H1 (cell line): ENCODE results near the gene SH2B2. TPM values are rescaled to one million over a fixed set of nuclear protein-coding genes. Genes with fewer than 3 reads are reported as not detected.

ENCODE experiments used
- CTCF ChIA-PET: fragments of 300-600 bp; sonication (Branson Sonifier 250); formaldehyde crosslinking; loops from one replicate; lab custom pipeline; 2021; ENCODE audit not compliant: partially characterized antibody; lab: Charles Lee
- POLR2A ChIA-PET: fragments of 300-600 bp; sonication (Branson Sonifier 250); formaldehyde crosslinking; loops from one replicate; lab custom pipeline; 2021; ENCODE audit warnings: inconsistent platforms; ENCODE audit not compliant: partially characterized antibody; lab: Charles Lee
- DNase-seq, 2 experiments: peaks; one replicate each; pipeline versions ENCODE4 v3.0.0 to v3.0.0-alpha.2; 2010 to 2022; ENCODE audit warnings: low spot score in 2 of 2, low read depth in 1 of 2, mixed read lengths in 1 of 2
- FAIRE-seq: peaks from 2 replicates; lab custom pipeline; 2011; peaks lifted over from hg19 to GRCh38; lab: Jason Lieb, UNC
- H2AFZ ChIP-seq: 2 replicates; pipeline ENCODE4 v1.8.1; 2012; ENCODE audit warnings: low read length, inconsistent platforms
- H2AK5ac ChIP-seq: 2 replicates; pipeline ENCODE4 v1.6.1; 2013; ENCODE audit warnings: low read depth, low read length
- H2BK120ac ChIP-seq: replicated peaks from 2 replicates; pipeline ENCODE3; 2013; ENCODE audit warnings: low read depth, low read length, inconsistent platforms
- H2BK12ac ChIP-seq: 2 replicates; pipeline ENCODE4 v1.6.1; 2013; ENCODE audit warnings: low read depth, low read length
- H2BK15ac ChIP-seq: 2 replicates; pipeline ENCODE4 v1.6.1; 2013; ENCODE audit warnings: low read length
- H2BK20ac ChIP-seq: 2 replicates; pipeline ENCODE4 v1.6.1; 2013; ENCODE audit warnings: low read length
- H2BK5ac ChIP-seq: 2 replicates; pipeline ENCODE4 v1.6.1; 2013; ENCODE audit warnings: low read depth, low read length
- H3K14ac ChIP-seq: 2 replicates; pipeline ENCODE4 v1.6.1; 2013; ENCODE audit warnings: inconsistent platforms; ENCODE audit not compliant: insufficient read length
- H3K18ac ChIP-seq: 2 replicates; pipeline ENCODE4 v1.6.1; 2013; ENCODE audit warnings: low read length; ENCODE audit errors: extremely low read depth
- H3K23ac ChIP-seq: 2 replicates; pipeline ENCODE4 v1.6.1; 2013; ENCODE audit warnings: inconsistent platforms; ENCODE audit not compliant: insufficient read length
- H3K23me2 ChIP-seq: 2 replicates; pipeline ENCODE4 v1.6.1; 2013; ENCODE audit warnings: low read depth, low read length
- H3K27ac ChIP-seq: 2 replicates; pipeline ENCODE4 v1.6.1; 2011; ENCODE audit warnings: low read depth, low read length, inconsistent platforms
- H3K27me3 ChIP-seq, 4 experiments: replicated peaks in 1 of 4; 1 replicate in 1 of 4; 2 replicates in 3 of 4; pipeline versions ENCODE4 v1.6.1 to v1.8.1; 2011 to 2013; ENCODE audit warnings: low read length in 3 of 4, mild to moderate bottlenecking in 3 of 4, inconsistent platforms in 2 of 4, mixed read lengths in 2 of 4, moderate library complexity in 1 of 4; ENCODE audit not compliant: control insufficient read depth in 3 of 4, insufficient read depth in 3 of 4; ENCODE audit errors: extremely low read depth in 1 of 4
- H3K36me3 ChIP-seq, 4 experiments: 2 replicates each; pipeline versions ENCODE4 v1.6.1 to v1.8.1; 2011 to 2013; ENCODE audit warnings: mild to moderate bottlenecking in 4 of 4, low read length in 3 of 4, moderate library complexity in 2 of 4, control low read depth in 1 of 4, inconsistent platforms in 1 of 4; ENCODE audit not compliant: insufficient read depth in 4 of 4, control insufficient read depth in 2 of 4
- H3K4ac ChIP-seq: replicated peaks from 2 replicates; pipeline ENCODE3; 2013; ENCODE audit warnings: low read length, low read depth, mixed read lengths, inconsistent platforms; ENCODE audit not compliant: insufficient read length
- H3K4me1 ChIP-seq, 4 experiments: replicated peaks in 1 of 4; 1 replicate in 1 of 4; 2 replicates in 3 of 4; pipeline versions ENCODE4 v1.6.1 to v1.8.1; 2011 to 2013; ENCODE audit warnings: low read length in 3 of 4, inconsistent platforms in 2 of 4, mixed read lengths in 1 of 4; ENCODE audit not compliant: insufficient read depth in 4 of 4, control insufficient read depth in 3 of 4
- H3K4me2 ChIP-seq, 2 experiments: 2 replicates each; pipeline versions ENCODE4 v1.6.1 to v1.8.1; 2011 to 2013; ENCODE audit warnings: low read depth in 2 of 2, low read length in 2 of 2, control low read depth in 1 of 2, inconsistent platforms in 1 of 2, mild to moderate bottlenecking in 1 of 2; ENCODE audit not compliant: insufficient read depth in 1 of 2
- H3K4me3 ChIP-seq, 4 experiments: fragments of 200-600, 300-600 bp in 1 of 4; sonication (generic), shearing (Covaris generic), sonication (Bioruptor Twin) in 1 of 4; 2 replicates each; pipeline versions ENCODE4 v1.5.1 to v1.8.1; 2011 to 2016; ENCODE audit warnings: low read length in 4 of 4, low read depth in 3 of 4, control low read depth in 2 of 4, inconsistent platforms in 2 of 4, mild to moderate bottlenecking in 2 of 4, mixed read lengths in 1 of 4, moderate library complexity in 1 of 4; ENCODE audit not compliant: insufficient read depth in 2 of 4; ENCODE audit errors: extremely low read depth in 1 of 4
- H3K56ac ChIP-seq: replicated peaks from 2 replicates; pipeline ENCODE3; 2013; ENCODE audit warnings: low read depth, mild to moderate bottlenecking, mixed read lengths, low read length, inconsistent platforms; ENCODE audit not compliant: insufficient read length
- H3K79me1 ChIP-seq: 2 replicates; pipeline ENCODE4 v1.6.1; 2013; ENCODE audit warnings: low read depth, low read length, control low read depth
- H3K79me2 ChIP-seq, 2 experiments: 2 replicates each; pipeline versions ENCODE4 v1.6.1 to v1.8.1; 2012 to 2013; ENCODE audit warnings: low read length in 2 of 2, mild to moderate bottlenecking in 2 of 2, inconsistent platforms in 1 of 2; ENCODE audit not compliant: insufficient read depth in 2 of 2, control insufficient read depth in 1 of 2
- H3K9ac ChIP-seq, 4 experiments: replicated peaks in 1 of 4; 1 replicate in 1 of 4; 2 replicates in 3 of 4; pipeline versions ENCODE4 v1.6.1 to v1.8.1; 2011 to 2013; ENCODE audit warnings: low read depth in 3 of 4, low read length in 3 of 4, control low read depth in 2 of 4, mild to moderate bottlenecking in 2 of 4, moderate library complexity in 2 of 4, inconsistent platforms in 1 of 4; ENCODE audit errors: extremely low read depth in 1 of 4
- H3K9me3 ChIP-seq, 2 experiments: 2 replicates each; pipeline versions ENCODE4 v1.6.1 to v1.8.1; 2012 to 2013; ENCODE audit warnings: mild to moderate bottlenecking in 2 of 2, moderate library complexity in 2 of 2, control low read depth in 1 of 2, inconsistent platforms in 1 of 2, low read depth in 1 of 2, low read length in 1 of 2, mixed read lengths in 1 of 2; ENCODE audit not compliant: insufficient read depth in 2 of 2
- H4K20me1 ChIP-seq, 2 experiments: replicated peaks in 1 of 2; 2 replicates each; pipeline versions ENCODE3 to v1.8.1; 2011 to 2013; ENCODE audit warnings: inconsistent platforms in 2 of 2, low read length in 2 of 2, mild to moderate bottlenecking in 1 of 2; ENCODE audit not compliant: insufficient read depth in 2 of 2, control insufficient read depth in 1 of 2
- H4K5ac ChIP-seq: 2 replicates; pipeline ENCODE4 v1.6.1; 2013; ENCODE audit warnings: low read length, low read depth, mixed read lengths, inconsistent platforms; ENCODE audit not compliant: insufficient read length
- H4K8ac ChIP-seq: 2 replicates; pipeline ENCODE4 v1.8.0; 2013; ENCODE audit warnings: mild to moderate bottlenecking, moderate library complexity, low read length, inconsistent platforms; ENCODE audit not compliant: insufficient read depth; ENCODE audit errors: extremely low read depth
- H4K91ac ChIP-seq: replicated peaks from 2 replicates; pipeline ENCODE3; 2013; ENCODE audit warnings: low read length, mixed read lengths, inconsistent platforms; ENCODE audit not compliant: insufficient read length
- CHD2 ChIP-seq: IDR thresholded peaks from 2 replicates; pipeline ENCODE4 v1.6.1; 2012; ENCODE audit warnings: low read length, improper control_type of control experiment
- CTCF ChIP-seq, 3 experiments: IDR thresholded peaks; 1 replicate in 2 of 3; 2 replicates in 1 of 3; pipeline versions ENCODE4 v1.5.1 to v1.6.1; 2011; ENCODE audit warnings: low read length in 3 of 3, mild to moderate bottlenecking in 3 of 3, inconsistent platforms in 2 of 3, low read depth in 1 of 3, moderate library complexity in 1 of 3; ENCODE audit not compliant: insufficient read depth in 1 of 3; ENCODE audit errors: control extremely low read depth in 1 of 3
- EGR1 ChIP-seq: IDR thresholded peaks from 2 replicates; pipeline ENCODE4 v1.6.1; 2011; ENCODE audit warnings: low read depth, low read length, borderline replicate concordance
- GABPA ChIP-seq: IDR thresholded peaks from 2 replicates; pipeline ENCODE4 v1.6.1; 2011; ENCODE audit warnings: mild to moderate bottlenecking, low read length, moderate library complexity, borderline replicate concordance; ENCODE audit not compliant: insufficient read depth
- GTF2F1 ChIP-seq: IDR thresholded peaks from 2 replicates; pipeline ENCODE4 v1.6.1; 2012; ENCODE audit warnings: low read depth, low read length, improper control_type of control experiment, borderline replicate concordance
- HDAC6 ChIP-seq: IDR thresholded peaks from one replicate; pipeline ENCODE4 v1.7.1; 2012; ENCODE audit warnings: low read depth, mild to moderate bottlenecking, inconsistent platforms, low read length, moderate library complexity
- JUN ChIP-seq: IDR thresholded peaks from 2 replicates; pipeline ENCODE4 v1.6.1; 2011; ENCODE audit warnings: low read depth, mild to moderate bottlenecking, improper control_type of control experiment, low read length
- RBBP5 ChIP-seq: IDR thresholded peaks from 2 replicates; pipeline ENCODE4 v1.7.1; 2012; ENCODE audit warnings: low read depth, mild to moderate bottlenecking, inconsistent platforms, low read length, moderate library complexity, borderline replicate concordance
- RXRA ChIP-seq: IDR thresholded peaks from 2 replicates; pipeline ENCODE4 v1.6.1; 2011; ENCODE audit warnings: low read depth, mild to moderate bottlenecking, low read length, moderate library complexity; ENCODE audit not compliant: insufficient read depth
- ZNF274 ChIP-seq: IDR thresholded peaks from 2 replicates; pipeline ENCODE4 v1.7.0; 2012; ENCODE audit warnings: low read length, borderline replicate concordance; ENCODE audit errors: extremely low read depth
- WGBS, 2 experiments: shearing (Covaris generic) in 1 of 2; methylation state at CpG; one replicate each; pipeline versions ENCODE4 v1.1.6 to v1.1.7; 2013 to 2015; ENCODE audit warnings: low lambda C conversion rate in 2 of 2, mixed read lengths in 2 of 2, inconsistent platforms in 1 of 2, low coverage in 1 of 2, missing lambda C conversion rate in 1 of 2; ENCODE audit not compliant: insufficient replicate concordance in 2 of 2, insufficient coverage in 1 of 2, insufficient read length in 1 of 2; ENCODE audit errors: extremely low coverage in 1 of 2, missing lambda C conversion rate in 1 of 2; 5-methylcytosine and 5-hydroxymethylcytosine counted together
- polyA plus RNA-seq, 7 experiments: library from polyadenylated mRNA; depleted of rRNA in 3 of 7; stranded (reverse) in 5 of 7; unstranded in 2 of 7; fragments of >200 nt in 5 of 7; fragments of 200-250 nt in 2 of 7; gene quantifications; 1 replicate in 5 of 7; 2 replicates in 1 of 7; 4 replicates in 1 of 7; pipeline versions ENCODE4 v1.2.1 to v1.2.3, GENCODE V29; 2011 to 2013; ENCODE audit warnings: missing spikeins in 2 of 7, mixed read lengths in 2 of 7
- total RNA-seq: library from RNA; stranded (reverse); fragmentation: NEBNext Ultra II Directional; extraction: Animal tissue kit (Norgen Biotek cat#: 25700); gene quantifications from 2 replicates; pipeline ENCODE4 v1.2.1, GENCODE V29; 2021

Gene SH2B2
- total and polyA plus RNA-seq, 2 of the 8 experiments (the other 6 are each of a cell fraction or from before 2014, with no cell fraction given): 11.5 to 18.7 TPM

DNA sequence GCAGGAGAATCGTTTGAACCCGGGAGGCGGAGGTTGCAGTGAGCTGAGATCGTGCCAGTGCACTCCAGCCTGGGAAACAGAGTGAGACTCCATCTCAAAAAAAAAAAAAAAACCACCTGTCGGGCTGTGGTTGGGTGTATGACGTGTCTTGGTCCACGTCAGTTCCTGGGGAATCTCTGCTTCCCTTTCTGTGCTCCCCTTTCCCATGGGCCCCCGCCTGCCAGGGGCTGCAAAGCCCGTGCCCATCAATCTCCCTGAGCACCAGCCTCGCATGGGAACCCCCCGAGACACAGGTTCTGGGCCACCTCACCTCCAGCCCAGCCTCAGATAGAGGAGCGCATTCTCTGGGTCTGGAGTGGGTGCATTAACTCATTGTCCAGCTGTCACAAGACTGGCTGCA, 2.3 kb upstream of the SH2B2 start:
- Histone ChIP-seq H4K8ac (no peak overlapping the region), H2BK120ac (no peak overlapping the region), H3K23me2 (peaks cover 14% of the 10 kb centered on the region; the same call in 1 of the 2 replicates), H2BK5ac (no peak overlapping the region), H3K79me2 (no peaks in the 10 kb centered on the region), H3K36me3 (no peaks in the 10 kb centered on the region), H3K79me1 (peaks cover 5% of the 10 kb centered on the region), H3K27ac (no peak overlapping the region), H3K18ac (no peak overlapping the region), H2AFZ (no peak overlapping the region), H2BK15ac (no peak overlapping the region), H3K27me3 (peaks cover 0 to 4% (median 3%) of the 10 kb centered on the region in 4 experiments; a peak in 3 of 7 replicates), H3K9ac (no peak overlapping the region), H3K4me2 (no peak overlapping the region), H4K91ac (no peak overlapping the region), H3K4me1 (peaks cover 2 to 21% (median 12%) of the 10 kb centered on the region in 4 experiments), H3K4ac (no peak overlapping the region), H4K5ac (no peak overlapping the region), H2BK20ac (no peak overlapping the region), H3K56ac (no peak overlapping the region), H3K4me3 (no peak overlapping the region), H3K9me3 (no peaks in the 10 kb centered on the region), H3K14ac (no peak overlapping the region), H2BK12ac (no peak overlapping the region), H4K20me1 (peaks cover 0 to 12% of the 10 kb centered on the region in 2 experiments), H3K23ac (no peak overlapping the region), H2AK5ac (no peak overlapping the region)
- DNase-seq: no peak
- WGBS, 2 experiments: 88% methylated on average over 9 of the region's 12 CpGs; no CpG with 5 or more reads in 1 of the 2 experiments
- no peak for FAIRE-seq
- ChIA-PET CTCF (interaction anchor here (0.7 to 4.1 kb wide), 8 partner anchors 10 to 120 kb away, joined by 3 to 26 read pairs (median 4); no protein-coding TSS in a partner anchor), POLR2A (interaction anchor here (1.2 to 2.6 kb wide), 2 partner anchors 8 to 112 kb away, joined by 3 to 12 read pairs; partner anchors contain the start of gene PRKRIP1)
- no peak for TF ChIP-seq EGR1
- TF ChIP-seq CHD2: no peak
- TF ChIP-seq ZNF274: no peak
- TF ChIP-seq HDAC6: no peak
- TF ChIP-seq RBBP5: no peak
- no peak for TF ChIP-seq RXRA
- no peak for TF ChIP-seq JUN
- TF ChIP-seq GTF2F1: no peak
- no peak for TF ChIP-seq CTCF (IDR thresholded peaks at IDR 0.05; ENCODE audit: control extremely low read depth in 1 of 3, insufficient read depth in 1 of 3, low read depth in 1 of 3, low read length in 3 of 3)
- no peak for TF ChIP-seq GABPA
